Spleen (tissue), 11 donors: ENCODE results near the gene CNTN5. TPM values are rescaled to one million over a fixed set of nuclear protein-coding genes. Genes with fewer than 3 reads are reported as not detected.

Experiments
- DNase-seq: peaks from one replicate; pipeline ENCODE4 v3.0.0-alpha.2; 2020
- H3K27ac ChIP-seq, 8 donors: fragments of 200-600 bp; sonication (generic) in 7 of 8; 1 replicate in 4 of 8; 2 replicates in 4 of 8; pipeline versions ENCODE4 v1.5.0 to v1.8.0; 2016 to 2021; ENCODE audit warnings: inconsistent platforms in 4 of 8, mild to moderate bottlenecking in 4 of 8, moderate library complexity in 1 of 8
- H3K27me3 ChIP-seq, 7 donors: fragments of 200-600 bp; sonication (generic) in 6 of 7; replicated peaks in 1 of 7; 1 replicate in 4 of 7; 2 replicates in 3 of 7; pipeline versions ENCODE4 v1.5.0 to v1.8.0; 2016 to 2021; ENCODE audit warnings: inconsistent platforms in 3 of 7, mild to moderate bottlenecking in 1 of 7
- H3K36me3 ChIP-seq, 6 donors: fragments of 200-600 bp; sonication (generic) in 5 of 6; 1 replicate in 4 of 6; 2 replicates in 2 of 6; pipeline versions ENCODE4 v1.5.0 to v1.8.0; 2016 to 2021; ENCODE audit warnings: inconsistent platforms in 2 of 6
- H3K4me1 ChIP-seq, 6 donors: fragments of 200-600 bp; sonication (generic) in 5 of 6; 1 replicate in 3 of 6; 2 replicates in 3 of 6; pipeline versions ENCODE4 v1.5.0 to v1.8.0; 2016 to 2021; ENCODE audit warnings: inconsistent platforms in 3 of 6
- H3K4me3 ChIP-seq, 8 donors: fragments of 200-600 bp; sonication (generic) in 7 of 8; 1 replicate in 4 of 8; 2 replicates in 4 of 8; pipeline versions ENCODE4 v1.5.0 to v1.8.0; 2016 to 2021; ENCODE audit warnings: inconsistent platforms in 4 of 8, mild to moderate bottlenecking in 4 of 8, moderate library complexity in 2 of 8
- H3K9me3 ChIP-seq, 8 donors: fragments of 200-600 bp; sonication (generic) in 7 of 8; 1 replicate in 4 of 8; 2 replicates in 4 of 8; pipeline versions ENCODE4 v1.5.0 to v1.8.0; 2016 to 2021; ENCODE audit warnings: inconsistent platforms in 4 of 8
- POLR2A ChIP-seq, 3 donors: fragments of 450-650 bp; IDR thresholded peaks; one replicate each; pipeline ENCODE4 v1.5.1; 2017; ENCODE audit warnings: antibody characterized with exemption in 3 of 3, mild to moderate bottlenecking in 1 of 3
- POLR2AphosphoS5 ChIP-seq, 3 donors: sonication (generic); formaldehyde crosslinking; IDR thresholded peaks; one replicate each; pipeline ENCODE4 v1.5.1; 2017; ENCODE audit warnings: antibody characterized with exemption in 3 of 3
- WGBS, 5 donors: extraction: QIAGEN DNeasy Blood & Tissue Kit in 3 of 5; methylation state at CpG; one replicate each; pipeline versions ENCODE4 v1.1.5 to v1.1.7; 2013 to 2018; 5-methylcytosine and 5-hydroxymethylcytosine counted together
- intact Hi-C: fragments of 100-400 bp; cut with DNase I; formaldehyde crosslinking; loops from one replicate; pipeline ENCODE4 v1.15.0; 2023; ENCODE audit warnings: low total_unique reads
- polyA plus RNA-seq, 3 donors: library from polyadenylated mRNA; stranded (reverse); fragments of 200-250 nt; gene quantifications; one replicate each; pipeline ENCODE4 v1.2.1, GENCODE V29; 2013
- total RNA-seq, 7 donors: library from RNA; depleted of rRNA in 3 of 7; stranded (reverse); fragments of >200 nt in 3 of 7; fragmentation: NEBNext Ultra II Directional in 4 of 7; extraction: Animal tissue kit (Norgen Biotek cat#: 25700) in 4 of 7; gene quantifications; one replicate each; pipeline versions ENCODE4 v1.1.0 to v1.2.1, GENCODE V29; 2016 to 2021
- TF ChIP-seq, protein P1 (sequence below), 11 experiments: fragments of 200-600 bp in 7 of 11; fragments of 450-650 bp in 4 of 11; sonication (generic) in 4 of 11; IDR thresholded peaks in 8 of 11; conservative IDR thresholded peaks in 3 of 11; 1 replicate in 7 of 11; 2 replicates in 4 of 11; pipeline versions ENCODE4 v1.4.0 to v1.8.0; 2016 to 2021; ENCODE audit warnings: antibody characterized with exemption in 11 of 11, inconsistent platforms in 4 of 11, mild to moderate bottlenecking in 1 of 11
- donor health status: healthy with polysubstance abuse.
- donor health status: DM: no; HTN: no; CAD: no; lungs with moderate emphysema.
- donor health status: DM: no; HTN: no; CAD: no.
- donor health status: Bipolar disorder and iron deficiency.
- donor health status: healthy.
- donor health status: DM: no; HTN: no; CAD: no.
- donor health status: DM: yes; HTN: yes; CAD: no.

CNTN5 gene
- total and polyA plus RNA-seq, 10 donors, result 0.02 TPM; not detected in 8

- Histone ChIP-seq H3K27me3 (no peaks in the 10 kb centered on the region), H3K36me3 (no peaks in the 10 kb centered on the region), H3K27ac (no peak overlapping the region), H3K9me3 (peaks cover 0 to 6% (median 0%) of the 10 kb centered on the region in 8 donors), H3K4me3 (no peak overlapping the region), H3K4me1 (no peaks in the 10 kb centered on the region)
- 56 to 71% (median 67%) methylated on average over 4 of the region's 4 CpGs for WGBS, 5 donors
- DNase-seq, result no peak
- no peak for TF ChIP-seq POLR2AphosphoS5 (IDR thresholded peaks at IDR 0.05)
- TF ChIP-seq POLR2A (IDR thresholded peaks at IDR 0.05), result no peak
- TF ChIP-seq, protein P1, sequence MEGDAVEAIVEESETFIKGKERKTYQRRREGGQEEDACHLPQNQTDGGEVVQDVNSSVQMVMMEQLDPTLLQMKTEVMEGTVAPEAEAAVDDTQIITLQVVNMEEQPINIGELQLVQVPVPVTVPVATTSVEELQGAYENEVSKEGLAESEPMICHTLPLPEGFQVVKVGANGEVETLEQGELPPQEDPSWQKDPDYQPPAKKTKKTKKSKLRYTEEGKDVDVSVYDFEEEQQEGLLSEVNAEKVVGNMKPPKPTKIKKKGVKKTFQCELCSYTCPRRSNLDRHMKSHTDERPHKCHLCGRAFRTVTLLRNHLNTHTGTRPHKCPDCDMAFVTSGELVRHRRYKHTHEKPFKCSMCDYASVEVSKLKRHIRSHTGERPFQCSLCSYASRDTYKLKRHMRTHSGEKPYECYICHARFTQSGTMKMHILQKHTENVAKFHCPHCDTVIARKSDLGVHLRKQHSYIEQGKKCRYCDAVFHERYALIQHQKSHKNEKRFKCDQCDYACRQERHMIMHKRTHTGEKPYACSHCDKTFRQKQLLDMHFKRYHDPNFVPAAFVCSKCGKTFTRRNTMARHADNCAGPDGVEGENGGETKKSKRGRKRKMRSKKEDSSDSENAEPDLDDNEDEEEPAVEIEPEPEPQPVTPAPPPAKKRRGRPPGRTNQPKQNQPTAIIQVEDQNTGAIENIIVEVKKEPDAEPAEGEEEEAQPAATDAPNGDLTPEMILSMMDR (IDR thresholded peaks at IDR 0.05 in 8 of 11, conservative IDR thresholded peaks at IDR 0.05 in 3 of 11), result no peak
- intact Hi-C loops, result no loop called here
These were observed 571.5 kb downstream of the CNTN5 start for GRCh38 chr11:99592266-99592665.

- TF ChIP-seq, protein P1 (IDR thresholded peaks at IDR 0.05 in 8 of 11, conservative IDR thresholded peaks at IDR 0.05 in 3 of 11), result no peak
- TF ChIP-seq POLR2A (IDR thresholded peaks at IDR 0.05), result no peak
- TF ChIP-seq POLR2AphosphoS5 (IDR thresholded peaks at IDR 0.05), result no peak
- Histone ChIP-seq H3K27ac (no peak overlapping the region), H3K4me3 (no peak overlapping the region), H3K4me1 (no peaks in the 10 kb centered on the region), H3K36me3 (no peaks in the 10 kb centered on the region), H3K9me3 (peaks cover 0 to 6% (median 0%) of the 10 kb centered on the region in 8 donors), H3K27me3 (no peaks in the 10 kb centered on the region)
- 60 to 76% (median 71%) methylated on average over 1 of the region's 1 CpG for WGBS, 5 donors
- DNase-seq, result no peak
- intact Hi-C loops, result no loop called here
These were observed 572.4 kb downstream of the CNTN5 start for GRCh38 chr11:99593197-99593596.

GRCh38 chr11:99601179-99601578 lies 580.4 kb downstream of the CNTN5 start:
- DNase-seq, result no peak
- H3K27me3 ChIP-seq, result no peaks in the 10 kb centered on the region
- no peaks in the 10 kb centered on the region for H3K36me3 ChIP-seq
- no peak for TF ChIP-seq POLR2AphosphoS5 (IDR thresholded peaks at IDR 0.05)
- no peak for TF ChIP-seq POLR2A (IDR thresholded peaks at IDR 0.05)
- TF ChIP-seq, protein P1 (IDR thresholded peaks at IDR 0.05 in 8 of 11, conservative IDR thresholded peaks at IDR 0.05 in 3 of 11), result no peak
- H3K4me1 ChIP-seq, result no peaks in the 10 kb centered on the region
- H3K9me3 ChIP-seq, result peaks cover 0 to 8% (median 0%) of the 10 kb centered on the region in 8 donors
- no peak overlapping the region for H3K27ac ChIP-seq
- no peak overlapping the region for H3K4me3 ChIP-seq
- intact Hi-C loops, result no loop called here
- WGBS, 5 donors, result 69 to 93% (median 78%) methylated on average over 1 of the region's 1 CpG

GRCh38 chr11:99614352-99614751 lies 593.6 kb downstream of the CNTN5 start:
- intact Hi-C loops, result no loop called here
- 57 to 78% (median 66%) methylated on average over 3 of the region's 3 CpGs for WGBS, 5 donors

More at GRCh38 chr11:99614352-99614751, 593.6 kb downstream of the CNTN5 start:
- Histone ChIP-seq H3K9me3 (peaks cover 0 to 5% (median 0%) of the 10 kb centered on the region in 8 donors), H3K27ac (no peak overlapping the region), H3K27me3 (no peaks in the 10 kb centered on the region), H3K4me1 (no peaks in the 10 kb centered on the region), H3K4me3 (no peak overlapping the region), H3K36me3 (no peaks in the 10 kb centered on the region)
- TF ChIP-seq, protein P1 (IDR thresholded peaks at IDR 0.05 in 8 of 11, conservative IDR thresholded peaks at IDR 0.05 in 3 of 11), result no peak
- DNase-seq, result no peak
